ENCODE data around the gene GPR27. TPM values are rescaled to one million over a fixed set of nuclear protein-coding genes. Genes with fewer than 3 reads are reported as not detected.
A peak's percentile ranks its signal among the peaks of the same experiment; 100 is the strongest.

Gene GPR27
- total RNA-seq: 1 to 10 TPM in 1 of 2 donors, under 1 TPM in 1; 0.54 to 1.3 TPM

GRCh38 chr3:71753701-71754609 is at the start of gene GPR27:
TSS of gene GPR27 (plus strand) at chr3:71753855. CDS start at chr3:71754050, 195 bp downstream.
- Histone ChIP-seq H3K9me3 (no peaks in the 10 kb centered on the region), H3K27me3 (replicated peaks; ENCODE audit: insufficient read depth) (no peaks in the 10 kb centered on the region), H3K36me3 (no peaks in the 10 kb centered on the region), H3K4me3 (peak within 1 kb of the TSS; percentile 59), H3K27ac (no peak within 1 kb of the TSS), H3K4me1 (ENCODE audit: control insufficient read depth in 1 of 2, low read depth in 2 of 2) (no peaks in the 10 kb centered on the region)
- no peak for DNase-seq (ENCODE audit: low spot score)
- ATAC-seq (ENCODE audit: insufficient number of reproducible peaks, low FRiP score, low read depth): no peak
- TF ChIP-seq CTCF (IDR thresholded peaks at IDR 0.05): no peak

GRCh38 chr3:71704915-71705314 is 48.7 kb upstream of the GPR27 start:
- Histone ChIP-seq H3K27ac (no peak overlapping the region), H3K27me3 (replicated peaks; ENCODE audit: insufficient read depth) (no peaks in the 10 kb centered on the region), H3K4me1 (ENCODE audit: control insufficient read depth in 1 of 2, low read depth in 2 of 2) (no peaks in the 10 kb centered on the region), H3K36me3 (no peaks in the 10 kb centered on the region), H3K9me3 (no peaks in the 10 kb centered on the region), H3K4me3 (no peak overlapping the region)
- ATAC-seq (ENCODE audit: insufficient number of reproducible peaks, low FRiP score, low read depth): no peak
- no peak for DNase-seq (ENCODE audit: low spot score)
- no peak for TF ChIP-seq CTCF (IDR thresholded peaks at IDR 0.05)

GRCh38 chr3:71705681-71706080 is 48.0 kb upstream of the GPR27 start:
- Histone ChIP-seq H3K27me3 (replicated peaks; ENCODE audit: insufficient read depth) (no peaks in the 10 kb centered on the region), H3K4me1 (ENCODE audit: control insufficient read depth in 1 of 2, low read depth in 2 of 2) (no peaks in the 10 kb centered on the region), H3K27ac (no peak overlapping the region), H3K9me3 (no peaks in the 10 kb centered on the region), H3K4me3 (no peak overlapping the region), H3K36me3 (no peaks in the 10 kb centered on the region)
- no peak for DNase-seq (ENCODE audit: low spot score)
- ATAC-seq (ENCODE audit: insufficient number of reproducible peaks, low FRiP score, low read depth): no peak
- no peak for TF ChIP-seq CTCF (IDR thresholded peaks at IDR 0.05)

DNA sequence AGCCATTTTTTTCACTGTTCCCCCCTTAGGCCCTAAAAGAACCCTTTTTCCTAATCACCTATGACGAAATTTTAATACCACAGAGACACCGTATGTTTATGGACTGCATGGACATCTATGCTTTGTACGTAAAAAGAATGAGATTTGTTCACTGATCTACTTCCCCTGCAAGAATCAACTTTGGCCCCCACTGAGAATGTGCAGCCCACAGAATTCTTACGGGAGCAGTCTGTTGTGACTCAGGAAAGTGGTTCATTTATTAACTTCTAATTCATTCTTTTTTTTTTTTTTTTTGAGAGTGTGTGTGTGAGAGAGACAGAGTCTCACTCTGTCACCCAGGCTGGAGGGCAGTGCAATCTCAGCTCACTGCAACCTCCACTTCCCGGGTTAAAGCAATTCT is 46.1 kb upstream of the GPR27 start:
- Histone ChIP-seq H3K27me3 (replicated peaks; ENCODE audit: insufficient read depth) (no peaks in the 10 kb centered on the region), H3K4me1 (ENCODE audit: control insufficient read depth in 1 of 2, low read depth in 2 of 2) (no peaks in the 10 kb centered on the region), H3K27ac (no peak overlapping the region), H3K36me3 (no peaks in the 10 kb centered on the region), H3K9me3 (no peaks in the 10 kb centered on the region), H3K4me3 (no peak overlapping the region)
- ATAC-seq (ENCODE audit: insufficient number of reproducible peaks, low FRiP score, low read depth) (no peak), DNase-seq (ENCODE audit: low spot score) (no peak)
- TF ChIP-seq CTCF (IDR thresholded peaks at IDR 0.05): no peak

GRCh38 chr3:71708476-71709105 is 45.1 kb upstream of the GPR27 start:
- Histone ChIP-seq H3K36me3 (no peaks in the 10 kb centered on the region), H3K27me3 (replicated peaks; ENCODE audit: insufficient read depth) (no peaks in the 10 kb centered on the region), H3K4me3 (no peak overlapping the region), H3K4me1 (ENCODE audit: control insufficient read depth in 1 of 2, low read depth in 2 of 2) (no peaks in the 10 kb centered on the region), H3K9me3 (no peaks in the 10 kb centered on the region), H3K27ac (no peak overlapping the region)
- no peak for TF ChIP-seq CTCF (IDR thresholded peaks at IDR 0.05)
- ATAC-seq (ENCODE audit: insufficient number of reproducible peaks, low FRiP score, low read depth) (no peak), DNase-seq (ENCODE audit: low spot score) (no peak)

Measured in thoracic aorta (tissue), 2 donors.